Esophagus squamous epithelium (tissue), 4 donors: ENCODE data around the gene UBE2L3.

Experiments
- POLR2A ChIP-seq, 4 donors: fragments of 450-650 bp; IDR thresholded peaks; one replicate each; pipeline ENCODE4 v1.6.1; 2017; ENCODE audit warnings: antibody characterized with exemption in 4 of 4, mild to moderate bottlenecking in 4 of 4, moderate library complexity in 3 of 4
- TF ChIP-seq, protein P1 (sequence below), 6 experiments: fragments of 450-650 bp in 4 of 6; fragments of 200-600 bp in 2 of 6; sonication (generic) in 2 of 6; IDR thresholded peaks; one replicate each; pipeline ENCODE4 v1.5.1; 2016 to 2019; ENCODE audit warnings: antibody characterized with exemption in 6 of 6, mild to moderate bottlenecking in 4 of 6, moderate library complexity in 4 of 6

DNA sequence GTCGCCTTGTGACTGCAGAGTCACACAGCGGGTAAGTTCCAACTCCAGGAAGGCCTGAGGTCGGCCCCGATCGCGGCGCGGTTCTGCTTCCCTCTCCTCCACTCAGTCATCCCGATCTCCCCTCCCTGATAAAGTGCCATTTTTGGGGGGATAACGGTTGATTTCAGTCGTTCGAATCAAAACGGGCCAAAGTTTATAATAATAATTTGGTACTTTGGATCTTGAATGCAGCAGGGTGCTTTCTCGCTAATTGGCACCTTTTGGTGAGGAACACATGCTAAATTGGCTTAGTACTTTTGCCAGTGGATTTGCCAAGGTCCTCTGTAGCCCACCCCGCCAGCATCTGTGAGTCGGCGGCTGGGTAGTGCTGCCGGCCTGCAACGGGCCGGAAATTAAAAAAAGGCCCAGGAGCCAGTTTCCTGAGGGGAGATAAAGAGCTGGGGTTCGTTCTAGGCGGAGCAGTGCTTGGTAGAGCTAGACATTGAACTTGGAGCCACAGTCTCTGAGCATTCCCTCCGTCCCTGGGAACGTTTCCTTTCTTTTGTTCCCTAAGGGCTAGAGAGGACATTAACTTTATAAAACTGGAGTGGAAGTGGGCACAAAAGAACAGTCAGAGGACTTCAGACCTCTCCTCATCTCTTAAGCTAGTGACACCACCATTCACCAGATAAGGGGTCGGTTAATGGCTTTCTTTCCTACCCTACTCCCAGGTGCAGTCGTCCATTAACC is 997 bp downstream of the UBE2L3 start:
- TF ChIP-seq POLR2A (IDR thresholded peaks at IDR 0.05), result no peak
- TF ChIP-seq, protein P1, sequence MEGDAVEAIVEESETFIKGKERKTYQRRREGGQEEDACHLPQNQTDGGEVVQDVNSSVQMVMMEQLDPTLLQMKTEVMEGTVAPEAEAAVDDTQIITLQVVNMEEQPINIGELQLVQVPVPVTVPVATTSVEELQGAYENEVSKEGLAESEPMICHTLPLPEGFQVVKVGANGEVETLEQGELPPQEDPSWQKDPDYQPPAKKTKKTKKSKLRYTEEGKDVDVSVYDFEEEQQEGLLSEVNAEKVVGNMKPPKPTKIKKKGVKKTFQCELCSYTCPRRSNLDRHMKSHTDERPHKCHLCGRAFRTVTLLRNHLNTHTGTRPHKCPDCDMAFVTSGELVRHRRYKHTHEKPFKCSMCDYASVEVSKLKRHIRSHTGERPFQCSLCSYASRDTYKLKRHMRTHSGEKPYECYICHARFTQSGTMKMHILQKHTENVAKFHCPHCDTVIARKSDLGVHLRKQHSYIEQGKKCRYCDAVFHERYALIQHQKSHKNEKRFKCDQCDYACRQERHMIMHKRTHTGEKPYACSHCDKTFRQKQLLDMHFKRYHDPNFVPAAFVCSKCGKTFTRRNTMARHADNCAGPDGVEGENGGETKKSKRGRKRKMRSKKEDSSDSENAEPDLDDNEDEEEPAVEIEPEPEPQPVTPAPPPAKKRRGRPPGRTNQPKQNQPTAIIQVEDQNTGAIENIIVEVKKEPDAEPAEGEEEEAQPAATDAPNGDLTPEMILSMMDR (IDR thresholded peaks at IDR 0.05), result no peak
